OCI-LY3 (cell line): ENCODE data around the gene CDK5RAP3.

Source experiments
- H2AFZ ChIP-seq: fragments of 200-600, 300-600 bp; shearing (Covaris generic); 2 replicates; pipeline ENCODE4 v1.6.0; 2014; ENCODE audit warnings: antibody characterized with exemption, low read depth, low read length
- H3K27ac ChIP-seq: fragments of 200-600, 300-600 bp; sonication (generic); 2 replicates; pipeline ENCODE4 v1.5.1; 2014; ENCODE audit warnings: mild to moderate bottlenecking, low read length, moderate library complexity, mixed read lengths
- H3K27me3 ChIP-seq: fragments of 200-600, 300-600 bp; sonication (generic); 2 replicates; pipeline ENCODE4 v1.6.1; 2014; ENCODE audit warnings: low read depth, low read length, mixed read lengths
- H3K36me3 ChIP-seq: fragments of 200-600, 300-600 bp; sonication (generic); replicated peaks from 2 replicates; pipeline ENCODE3; 2014; ENCODE audit warnings: low read depth, low read length, mixed read lengths
- H3K4me1 ChIP-seq: fragments of 300-600, 200-600 bp; sonication (generic); 2 replicates; pipeline ENCODE4 v1.6.1; 2014; ENCODE audit warnings: low read length, mixed read lengths
- H3K4me2 ChIP-seq: fragments of 200-600, 300-600 bp; sonication (generic); 2 replicates; pipeline ENCODE4 v1.6.1; 2014; ENCODE audit warnings: low read length, mixed read lengths
- H3K4me3 ChIP-seq: fragments of 300-600, 200-600 bp; sonication (generic); 2 replicates; pipeline ENCODE4 v1.5.1; 2014; ENCODE audit warnings: antibody characterized with exemption, mild to moderate bottlenecking, low read length, moderate library complexity
- H3K79me2 ChIP-seq: fragments of 300-600, 200-600 bp; shearing (Covaris generic); 2 replicates; pipeline ENCODE4 v1.6.1; 2014; ENCODE audit warnings: mild to moderate bottlenecking, low read length, mixed read lengths
- H3K9ac ChIP-seq: fragments of 300-600, 200-600 bp; shearing (Covaris generic); 2 replicates; pipeline ENCODE4 v1.6.0; 2014; ENCODE audit warnings: mild to moderate bottlenecking, low read length, moderate library complexity
- H3K9me3 ChIP-seq: fragments of 200-600, 300-600 bp; shearing (Covaris generic); 2 replicates; pipeline ENCODE4 v1.6.1; 2014; ENCODE audit warnings: low read length, mixed read lengths; ENCODE audit not compliant: insufficient read depth
- H4K20me1 ChIP-seq: fragments of 200-600, 300-600 bp; sonication (generic); 2 replicates; pipeline ENCODE4 v1.6.1; 2016; ENCODE audit warnings: low read length, mixed read lengths; ENCODE audit not compliant: insufficient read depth
- CTCF ChIP-seq: fragments of 200-600, 300-600 bp; sonication (generic); IDR thresholded peaks from 2 replicates; pipeline ENCODE4 v1.5.1; 2014; ENCODE audit warnings: antibody characterized with exemption, low read length, low read depth
- EZH2phosphoT487 ChIP-seq: fragments of 200-600 bp; shearing (Covaris generic); IDR thresholded peaks from 2 replicates; pipeline ENCODE4 v1.6.1; 2018; ENCODE audit warnings: antibody characterized with exemption, mixed run types, low read depth

CDK5RAP3 gene

GRCh38 chr17:47950448-47950847, 20.5 kb upstream of the CDK5RAP3 start:
- H3K4me3 ChIP-seq: no peak overlapping the region
- peaks cover 37% of the 10 kb centered on the region for H3K4me1 ChIP-seq
- no peaks in the 10 kb centered on the region for H3K79me2 ChIP-seq
- no peaks in the 10 kb centered on the region for H4K20me1 ChIP-seq
- H3K4me2 ChIP-seq: no peak overlapping the region
- H3K9ac ChIP-seq: no peak overlapping the region
- no peak for TF ChIP-seq EZH2phosphoT487
- TF ChIP-seq CTCF: no peak
- no peaks in the 10 kb centered on the region for H3K9me3 ChIP-seq
- no peak overlapping the region for H3K27ac ChIP-seq
- no peak overlapping the region for H2AFZ ChIP-seq
- H3K36me3 ChIP-seq: peaks cover 31% of the 10 kb centered on the region
- no peaks in the 10 kb centered on the region for H3K27me3 ChIP-seq

GRCh38 chr17:47952171-47953021, 18.5 kb upstream of the CDK5RAP3 start:
- H4K20me1 ChIP-seq: no peaks in the 10 kb centered on the region
- H3K4me1 ChIP-seq: peaks cover 28% of the 10 kb centered on the region
- H3K36me3 ChIP-seq: peaks cover 22% of the 10 kb centered on the region
- TF ChIP-seq CTCF (no peak), EZH2phosphoT487 (no peak)
- H2AFZ ChIP-seq: no peak overlapping the region
- no peak overlapping the region for H3K4me3 ChIP-seq
- no peaks in the 10 kb centered on the region for H3K27me3 ChIP-seq
- H3K4me2 ChIP-seq: 0 out of 2 replicates have a peak overlapping the region, but pooled peaks have one; percentile 3
- no peaks in the 10 kb centered on the region for H3K9me3 ChIP-seq
- no peaks in the 10 kb centered on the region for H3K79me2 ChIP-seq
- H3K9ac ChIP-seq: no peak overlapping the region
- H3K27ac ChIP-seq: 0 out of 2 replicates have a peak overlapping the region, but pooled peaks have one; percentile 4

- Histone ChIP-seq H3K9me3 (no peaks in the 10 kb centered on the region), H3K36me3 (peaks cover 12% of the 10 kb centered on the region), H4K20me1 (no peaks in the 10 kb centered on the region), H3K4me1 (peaks cover 20% of the 10 kb centered on the region), H3K79me2 (no peaks in the 10 kb centered on the region), H3K4me2 (no peak overlapping the region), H3K27me3 (no peaks in the 10 kb centered on the region), H3K9ac (no peak overlapping the region), H2AFZ (no peak overlapping the region), H3K4me3 (no peak overlapping the region), H3K27ac (no peak overlapping the region)
- no peak for TF ChIP-seq CTCF
- TF ChIP-seq EZH2phosphoT487: no peak
These were observed 17.0 kb upstream of the CDK5RAP3 start for GRCh38 chr17:47953909-47954308.

GRCh38 chr17:47955497-47956461, 15.1 kb upstream of the CDK5RAP3 start:
- Histone ChIP-seq H3K36me3 (peaks cover 8% of the 10 kb centered on the region), H3K27ac (no peak overlapping the region), H3K9me3 (no peaks in the 10 kb centered on the region), H3K4me3 (no peak overlapping the region), H3K4me2 (no peak overlapping the region), H3K79me2 (no peaks in the 10 kb centered on the region), H3K9ac (no peak overlapping the region), H3K4me1 (peaks cover 8% of the 10 kb centered on the region), H4K20me1 (no peaks in the 10 kb centered on the region), H2AFZ (no peak overlapping the region), H3K27me3 (0 out of 2 replicates have a peak, but pooled peaks cover 3% of the 10 kb centered on the region)
- no peak for TF ChIP-seq EZH2phosphoT487
